ENCODE data around the gene NRCAM. TPM values are rescaled to one million over a fixed set of nuclear protein-coding genes. Genes with fewer than 3 reads are reported as not detected.

NRCAM gene
- total and polyA plus RNA-seq, 4 donors: 0.17 to 3.2 (median 0.64) TPM

GRCh38 chr7:108316708-108317107, 139.5 kb downstream of the NRCAM start:
- Histone ChIP-seq H3K4me1 (ENCODE audit: control insufficient read depth in 4 of 4, insufficient read depth in 4 of 4, low read length in 3 of 4) (no peaks in the 10 kb centered on the region), H3K9me3 (ENCODE audit: control insufficient read depth in 4 of 4, low read length in 3 of 4) (no peaks in the 10 kb centered on the region), H3K4me3 (ENCODE audit: low read depth in 1 of 3, low read length in 3 of 3) (no peak overlapping the region), H3K9ac (ENCODE audit: low read depth in 1 of 2, low read length in 2 of 2) (no peak overlapping the region), H3K27me3 (ENCODE audit: control insufficient read depth in 4 of 4, insufficient read depth in 4 of 4, low read length in 3 of 4) (no peaks in the 10 kb centered on the region), H3K27ac (ENCODE audit: low read depth in 1 of 2, low read length in 2 of 2) (no peak overlapping the region), H3K36me3 (ENCODE audit: control insufficient read depth in 4 of 4, insufficient read depth in 3 of 4, low read depth in 1 of 4, low read length in 3 of 4) (no peaks in the 10 kb centered on the region)
- no peak for DNase-seq (ENCODE audit: low spot score)
- 92% methylated on average over 1 of the region's 1 CpG for WGBS
- TF ChIP-seq MAX (IDR thresholded peaks at IDR 0.05): no peak
- no peak for TF ChIP-seq NR2F2 (IDR thresholded peaks at IDR 0.05)
- TF ChIP-seq HNF4G (IDR thresholded peaks at IDR 0.05): no peak

DNA sequence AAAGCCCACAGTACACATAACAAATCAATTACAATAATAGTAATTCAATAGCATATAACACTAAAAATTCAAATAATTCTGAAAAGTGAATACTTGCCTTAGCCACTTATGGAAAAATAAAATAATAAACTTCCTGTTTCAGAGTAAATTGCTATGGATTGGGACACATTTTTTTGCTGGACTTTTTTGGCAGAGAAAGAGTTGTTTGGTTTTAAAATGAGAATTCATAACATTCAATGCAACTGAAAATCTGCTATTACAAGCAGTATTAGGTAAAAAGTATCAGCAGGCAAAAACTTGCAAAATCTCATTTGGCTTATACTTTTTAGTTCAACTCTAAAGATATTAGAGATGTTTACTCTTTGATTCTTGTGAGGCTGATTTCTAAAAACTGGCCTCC, 141.7 kb downstream of the NRCAM start:
- H3K36me3 ChIP-seq (ENCODE audit: control insufficient read depth in 4 of 4, insufficient read depth in 3 of 4, low read depth in 1 of 4, low read length in 3 of 4): no peaks in the 10 kb centered on the region
- H3K9me3 ChIP-seq (ENCODE audit: control insufficient read depth in 4 of 4, low read length in 3 of 4): no peaks in the 10 kb centered on the region
- H3K9ac ChIP-seq (ENCODE audit: low read depth in 1 of 2, low read length in 2 of 2): no peak overlapping the region
- DNase-seq (ENCODE audit: low spot score): no peak
- no peaks in the 10 kb centered on the region for H3K27me3 ChIP-seq (ENCODE audit: control insufficient read depth in 4 of 4, insufficient read depth in 4 of 4, low read length in 3 of 4)
- no peak overlapping the region for H3K4me3 ChIP-seq (ENCODE audit: low read depth in 1 of 3, low read length in 3 of 3)
- H3K27ac ChIP-seq (ENCODE audit: low read depth in 1 of 2, low read length in 2 of 2): no peak overlapping the region
- H3K4me1 ChIP-seq (ENCODE audit: control insufficient read depth in 4 of 4, insufficient read depth in 4 of 4, low read length in 3 of 4): no peaks in the 10 kb centered on the region
- TF ChIP-seq FOXA1 (IDR thresholded peaks at IDR 0.05): no peak
- no peak for TF ChIP-seq HNF4G (IDR thresholded peaks at IDR 0.05)
- no peak for TF ChIP-seq MAX (IDR thresholded peaks at IDR 0.05)
- no peak for TF ChIP-seq NR2F2 (IDR thresholded peaks at IDR 0.05)
- TF ChIP-seq JUND (IDR thresholded peaks at IDR 0.05): no peak
- TF ChIP-seq TAF1 (conservative IDR thresholded peaks at IDR 0.05): no peak
- TF ChIP-seq, protein P1, sequence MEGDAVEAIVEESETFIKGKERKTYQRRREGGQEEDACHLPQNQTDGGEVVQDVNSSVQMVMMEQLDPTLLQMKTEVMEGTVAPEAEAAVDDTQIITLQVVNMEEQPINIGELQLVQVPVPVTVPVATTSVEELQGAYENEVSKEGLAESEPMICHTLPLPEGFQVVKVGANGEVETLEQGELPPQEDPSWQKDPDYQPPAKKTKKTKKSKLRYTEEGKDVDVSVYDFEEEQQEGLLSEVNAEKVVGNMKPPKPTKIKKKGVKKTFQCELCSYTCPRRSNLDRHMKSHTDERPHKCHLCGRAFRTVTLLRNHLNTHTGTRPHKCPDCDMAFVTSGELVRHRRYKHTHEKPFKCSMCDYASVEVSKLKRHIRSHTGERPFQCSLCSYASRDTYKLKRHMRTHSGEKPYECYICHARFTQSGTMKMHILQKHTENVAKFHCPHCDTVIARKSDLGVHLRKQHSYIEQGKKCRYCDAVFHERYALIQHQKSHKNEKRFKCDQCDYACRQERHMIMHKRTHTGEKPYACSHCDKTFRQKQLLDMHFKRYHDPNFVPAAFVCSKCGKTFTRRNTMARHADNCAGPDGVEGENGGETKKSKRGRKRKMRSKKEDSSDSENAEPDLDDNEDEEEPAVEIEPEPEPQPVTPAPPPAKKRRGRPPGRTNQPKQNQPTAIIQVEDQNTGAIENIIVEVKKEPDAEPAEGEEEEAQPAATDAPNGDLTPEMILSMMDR (IDR thresholded peaks at IDR 0.05; ENCODE audit: low read depth, low read length, missing input control): no peak
- TF ChIP-seq ZBTB33 (IDR thresholded peaks at IDR 0.05): no peak
- no peak for TF ChIP-seq RAD21 (IDR thresholded peaks at IDR 0.05)
- no peak for TF ChIP-seq HNF4A (conservative IDR thresholded peaks at IDR 0.05)
- TF ChIP-seq YY1 (IDR thresholded peaks at IDR 0.05): no peak
- no peak for TF ChIP-seq SP1 (IDR thresholded peaks at IDR 0.05)
- no peak for TF ChIP-seq EGR1 (IDR thresholded peaks at IDR 0.05; ENCODE audit: low read depth in 2 of 2)
- TF ChIP-seq ATF3 (IDR thresholded peaks at IDR 0.05): no peak
- TF ChIP-seq, protein P2, sequence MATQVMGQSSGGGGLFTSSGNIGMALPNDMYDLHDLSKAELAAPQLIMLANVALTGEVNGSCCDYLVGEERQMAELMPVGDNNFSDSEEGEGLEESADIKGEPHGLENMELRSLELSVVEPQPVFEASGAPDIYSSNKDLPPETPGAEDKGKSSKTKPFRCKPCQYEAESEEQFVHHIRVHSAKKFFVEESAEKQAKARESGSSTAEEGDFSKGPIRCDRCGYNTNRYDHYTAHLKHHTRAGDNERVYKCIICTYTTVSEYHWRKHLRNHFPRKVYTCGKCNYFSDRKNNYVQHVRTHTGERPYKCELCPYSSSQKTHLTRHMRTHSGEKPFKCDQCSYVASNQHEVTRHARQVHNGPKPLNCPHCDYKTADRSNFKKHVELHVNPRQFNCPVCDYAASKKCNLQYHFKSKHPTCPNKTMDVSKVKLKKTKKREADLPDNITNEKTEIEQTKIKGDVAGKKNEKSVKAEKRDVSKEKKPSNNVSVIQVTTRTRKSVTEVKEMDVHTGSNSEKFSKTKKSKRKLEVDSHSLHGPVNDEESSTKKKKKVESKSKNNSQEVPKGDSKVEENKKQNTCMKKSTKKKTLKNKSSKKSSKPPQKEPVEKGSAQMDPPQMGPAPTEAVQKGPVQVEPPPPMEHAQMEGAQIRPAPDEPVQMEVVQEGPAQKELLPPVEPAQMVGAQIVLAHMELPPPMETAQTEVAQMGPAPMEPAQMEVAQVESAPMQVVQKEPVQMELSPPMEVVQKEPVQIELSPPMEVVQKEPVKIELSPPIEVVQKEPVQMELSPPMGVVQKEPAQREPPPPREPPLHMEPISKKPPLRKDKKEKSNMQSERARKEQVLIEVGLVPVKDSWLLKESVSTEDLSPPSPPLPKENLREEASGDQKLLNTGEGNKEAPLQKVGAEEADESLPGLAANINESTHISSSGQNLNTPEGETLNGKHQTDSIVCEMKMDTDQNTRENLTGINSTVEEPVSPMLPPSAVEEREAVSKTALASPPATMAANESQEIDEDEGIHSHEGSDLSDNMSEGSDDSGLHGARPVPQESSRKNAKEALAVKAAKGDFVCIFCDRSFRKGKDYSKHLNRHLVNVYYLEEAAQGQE (IDR thresholded peaks at IDR 0.05): no peak
- no peak for TF ChIP-seq GABPA (IDR thresholded peaks at IDR 0.05 in 1 of 2, conservative IDR thresholded peaks at IDR 0.05 in 1 of 2)
- TF ChIP-seq RXRA (IDR thresholded peaks at IDR 0.05): no peak
- TF ChIP-seq FOXA2 (IDR thresholded peaks at IDR 0.05): no peak

Data from liver (tissue), 9 donors.